GM21447 (cell line): Measurements from ENCODE around the gene CEP350.
"Not testable (repeated sequence)": the region's sequence is repeated elsewhere in the genome, so short reads cannot be mapped to it uniquely, and the experiment has no call there.

Experiments
- ATAC-seq: cut with Tn5 transposase; IDR thresholded peaks from one replicate; pipeline ENCODE4 v1.9.1; 2021; ENCODE audit not compliant: unreplicated experiment

Gene CEP350

DNA sequence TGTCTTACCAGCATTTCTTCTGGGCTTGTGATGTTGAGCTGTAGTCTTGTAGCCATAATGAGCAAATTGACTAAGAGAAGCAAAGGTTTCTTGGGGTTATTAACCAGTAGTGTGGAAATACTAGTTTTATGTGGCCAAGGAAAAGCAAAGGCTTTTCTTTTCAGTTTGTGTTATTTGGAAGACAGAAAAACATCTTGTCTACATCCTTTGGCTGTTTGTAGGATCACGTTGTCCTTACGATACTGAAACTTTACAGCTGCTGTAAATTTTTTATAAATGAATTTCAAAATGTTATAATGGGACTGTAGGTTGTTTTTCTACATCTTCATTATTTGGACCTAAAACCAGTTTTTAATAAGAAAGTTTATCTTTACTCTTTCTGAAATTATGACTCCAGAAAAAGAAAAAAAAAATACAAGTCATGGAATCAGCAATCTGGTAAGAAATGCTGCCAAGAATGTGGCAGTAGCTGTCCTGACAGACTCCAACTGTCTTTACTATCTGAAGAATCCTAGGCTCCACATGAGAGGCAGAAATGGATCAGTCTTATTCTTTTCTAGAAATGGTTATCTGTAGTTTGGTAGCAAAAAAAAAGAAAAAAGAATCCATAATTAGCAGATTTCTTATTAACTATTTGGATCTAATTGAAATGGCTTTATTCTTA is 158.5 kb downstream of the CEP350 start:
- no peak for ATAC-seq

DNA sequence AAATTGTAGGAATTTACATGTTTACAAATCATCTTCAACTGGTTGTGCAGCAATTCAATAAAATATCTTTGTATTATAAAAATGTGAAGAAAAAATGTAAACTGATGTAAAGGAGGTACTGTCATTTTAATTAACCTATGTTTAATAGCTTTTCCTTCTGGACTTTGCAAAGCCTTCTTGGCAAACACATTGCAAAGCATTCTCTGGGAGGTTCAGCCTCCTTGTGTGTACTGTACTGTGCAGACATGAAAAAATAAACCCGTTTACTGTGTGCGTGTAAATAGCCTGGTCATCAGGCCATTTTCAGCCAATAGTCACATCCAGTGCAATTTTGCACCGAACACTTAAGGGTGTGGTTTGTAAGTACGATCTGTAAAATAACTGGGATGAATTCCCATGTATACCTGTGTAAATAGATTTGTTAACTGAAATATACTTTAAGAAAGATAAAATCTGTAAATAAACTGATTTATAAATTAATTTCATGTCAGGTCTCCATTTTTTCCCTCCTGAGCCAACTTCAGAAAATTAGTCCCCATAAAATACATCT is 159.9 kb downstream of the CEP350 start:
- no peak for ATAC-seq

DNA sequence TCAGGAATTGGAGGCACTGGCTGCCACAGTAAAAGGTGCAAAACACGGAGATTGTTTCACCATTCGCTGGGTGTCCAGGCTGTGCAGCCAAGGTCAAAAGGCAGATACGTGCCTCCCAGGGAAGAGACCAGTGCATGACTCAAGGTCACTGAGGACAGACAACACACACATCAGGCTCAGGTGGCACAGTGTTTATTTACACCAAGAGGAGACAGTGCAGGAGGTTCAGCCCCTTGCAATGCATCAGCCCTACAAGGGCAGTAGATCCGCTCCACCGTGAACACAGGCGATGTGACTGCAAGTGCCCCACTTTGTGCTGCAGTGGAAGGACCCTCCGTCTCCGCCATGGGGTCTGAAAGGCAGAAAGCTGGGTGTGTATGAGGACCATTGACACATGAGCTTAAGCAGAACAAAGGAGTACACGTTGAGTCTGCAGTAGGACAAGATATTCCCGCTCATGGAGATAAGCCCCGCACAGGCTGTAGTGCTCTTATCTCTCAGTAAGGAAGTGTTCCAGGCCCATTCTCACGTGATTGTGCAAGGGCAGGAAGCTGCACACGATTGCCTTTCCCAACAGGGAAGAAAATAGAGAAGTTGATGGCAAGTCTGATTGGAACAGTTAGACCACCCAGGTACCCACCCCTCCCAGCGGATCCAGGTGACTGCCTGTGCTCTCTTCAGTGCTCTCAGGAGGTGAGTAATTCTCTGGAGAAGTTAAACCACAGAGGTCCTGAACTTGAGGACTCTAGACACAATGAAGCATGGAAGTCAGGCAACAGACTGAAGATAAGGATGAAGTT is 162.6 kb downstream of the CEP350 start:
- no peak for ATAC-seq

DNA sequence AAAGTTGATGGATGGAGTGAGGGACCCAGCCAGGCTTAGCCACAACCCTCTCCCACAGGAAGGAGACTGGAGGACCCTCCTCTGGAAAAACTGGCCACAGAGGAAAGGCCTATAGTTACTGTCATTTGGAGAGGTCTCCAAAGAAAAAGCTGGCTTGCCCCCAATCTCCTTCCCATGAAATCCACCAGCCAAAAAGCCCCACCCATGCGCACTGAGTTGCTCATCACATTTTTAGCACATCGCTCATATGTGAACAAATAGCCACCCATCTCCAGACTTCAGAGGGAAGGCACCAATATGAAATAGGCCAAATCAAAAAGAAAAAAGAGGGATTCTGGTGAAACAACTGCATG is 163.1 kb downstream of the CEP350 start:
- ATAC-seq = no peak

DNA sequence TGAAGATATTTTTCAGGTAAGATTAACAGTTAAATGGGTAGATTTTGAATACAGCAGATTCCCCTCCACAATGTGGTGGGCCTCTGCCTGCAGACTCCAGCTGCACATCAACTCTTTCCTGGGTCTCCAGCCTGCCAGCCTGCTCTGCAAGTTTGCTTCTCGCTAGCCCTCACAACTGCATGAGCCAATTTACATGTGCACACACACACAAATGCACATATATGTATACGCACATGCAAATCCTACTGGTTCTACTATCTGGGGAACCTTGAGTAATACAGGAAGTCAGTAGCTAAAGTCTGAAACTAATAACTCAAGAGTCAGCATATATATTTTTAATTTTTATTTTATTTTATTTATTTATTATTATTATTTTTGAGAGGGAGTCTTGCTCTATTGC is 165.2 kb downstream of the CEP350 start:
- no peak for ATAC-seq

DNA sequence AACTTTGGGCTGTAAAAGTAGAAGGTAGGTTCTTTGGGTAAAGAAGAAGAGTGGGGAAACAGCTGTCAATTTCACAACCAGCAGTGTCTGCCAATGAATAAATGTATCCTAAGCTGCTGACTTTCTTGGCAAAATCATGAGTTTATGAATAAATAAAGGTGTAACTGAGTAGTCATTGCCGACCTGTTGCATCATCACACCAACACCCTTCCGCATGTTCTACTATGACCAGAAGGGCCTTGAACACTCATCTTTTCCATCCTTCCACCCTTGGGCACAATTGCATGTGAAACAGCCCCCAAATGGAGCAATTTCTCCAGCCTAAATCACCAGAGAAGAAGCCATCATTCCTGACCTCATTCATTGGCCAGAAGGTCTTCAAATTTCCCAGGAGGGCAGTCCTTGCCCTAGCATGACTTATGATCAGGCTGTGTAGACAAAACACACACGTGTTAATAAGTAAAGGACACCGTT is 168.9 kb downstream of the CEP350 start:
- no peak for ATAC-seq

DNA sequence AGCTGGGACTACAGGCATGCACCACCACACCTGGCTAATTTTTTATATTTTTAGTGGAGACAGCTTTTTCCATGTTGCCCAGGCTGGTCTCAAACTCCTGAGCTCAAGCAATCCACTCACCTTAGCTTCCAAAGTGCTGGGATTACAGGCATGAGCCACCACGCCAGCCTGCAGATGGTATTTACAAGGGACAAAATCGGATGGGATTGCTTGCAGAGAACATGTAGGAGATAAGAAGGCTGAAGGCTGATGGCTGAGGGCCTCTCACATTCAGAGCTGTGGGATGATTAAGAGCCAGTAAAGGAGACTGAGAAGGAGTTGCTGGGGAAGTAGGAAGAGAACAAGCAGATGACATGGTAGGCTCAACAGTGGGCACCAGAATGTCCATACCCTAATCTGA is 176.0 kb downstream of the CEP350 start:
- ATAC-seq = no peak

DNA sequence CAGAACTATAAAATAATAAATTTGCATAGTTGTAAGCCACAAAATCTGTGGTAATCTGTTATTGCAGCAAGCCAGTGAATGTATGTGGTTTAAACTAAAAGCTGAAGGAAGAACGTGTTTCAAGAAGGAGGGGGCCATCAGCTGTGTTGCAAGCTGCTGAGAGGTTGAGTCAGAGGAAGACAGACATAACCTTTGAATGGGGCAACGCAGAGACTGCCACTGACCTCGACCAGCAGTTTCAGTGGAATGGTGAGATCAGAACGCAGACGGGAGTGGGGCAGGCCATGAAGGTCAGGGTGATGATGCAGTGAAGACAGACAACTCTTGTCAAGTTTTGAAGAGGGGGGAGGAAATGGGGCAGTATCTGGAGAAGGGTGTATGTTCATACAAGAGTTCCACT is 176.9 kb downstream of the CEP350 start:
- ATAC-seq = no peak

DNA sequence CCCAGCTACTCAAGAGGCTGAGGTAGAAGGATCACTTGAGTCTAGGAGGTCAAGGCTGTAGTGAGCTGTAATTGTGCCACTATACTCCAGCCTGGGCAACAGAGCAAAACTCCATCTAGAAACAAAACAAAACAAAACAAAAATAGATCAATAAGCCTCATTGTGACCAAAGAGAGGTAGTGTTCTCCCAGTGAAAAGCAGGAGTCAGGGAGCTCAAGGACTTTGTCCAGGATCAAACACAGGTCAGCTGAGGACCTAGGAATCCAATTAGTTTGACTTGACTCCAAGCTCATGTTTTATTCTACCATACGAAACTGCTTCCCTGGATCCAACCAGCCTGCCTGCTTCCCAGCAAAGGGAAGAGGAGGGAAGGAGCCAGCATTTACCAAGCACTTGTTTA is 178.6 kb downstream of the CEP350 start:
- ATAC-seq = no peak

DNA sequence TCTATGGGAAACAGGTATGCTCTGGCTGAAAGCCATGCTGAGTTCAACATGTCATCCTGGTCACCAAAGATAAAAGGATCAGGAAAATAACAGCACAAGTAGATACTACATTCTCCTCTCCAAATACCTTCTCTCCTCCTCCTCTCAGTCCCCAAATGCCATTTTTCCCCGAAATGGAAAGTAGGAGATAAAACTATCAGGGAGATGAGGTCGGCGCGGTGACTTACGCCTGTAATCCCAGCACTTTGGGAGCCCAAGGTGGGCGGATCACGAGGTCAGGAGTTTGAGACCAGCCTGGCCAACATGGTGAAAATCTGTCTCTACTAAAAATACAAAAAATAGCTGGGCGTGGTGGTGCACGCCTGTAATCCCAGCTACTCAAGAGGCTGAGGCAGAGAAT is 179.1 kb downstream of the CEP350 start:
- ATAC-seq = not testable (repeated sequence)

DNA sequence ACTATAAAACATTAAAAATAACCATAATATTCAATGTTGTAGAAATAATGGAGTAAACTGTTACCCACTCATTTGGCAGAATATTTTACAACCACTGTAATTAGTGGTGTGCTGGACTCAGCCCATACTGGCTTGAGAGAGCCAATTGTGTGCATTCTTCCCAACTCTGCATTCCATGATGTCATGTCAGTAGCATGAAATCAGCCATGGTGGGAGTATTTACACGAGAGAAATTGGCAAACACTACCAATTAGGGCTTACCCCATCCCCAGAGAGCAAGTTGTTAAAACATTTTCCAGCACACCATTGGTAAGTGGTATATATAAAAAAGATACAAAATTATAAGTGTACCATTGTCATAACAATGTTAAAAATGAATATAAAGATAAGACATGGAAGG is 180.9 kb downstream of the CEP350 start:
- no peak for ATAC-seq

DNA sequence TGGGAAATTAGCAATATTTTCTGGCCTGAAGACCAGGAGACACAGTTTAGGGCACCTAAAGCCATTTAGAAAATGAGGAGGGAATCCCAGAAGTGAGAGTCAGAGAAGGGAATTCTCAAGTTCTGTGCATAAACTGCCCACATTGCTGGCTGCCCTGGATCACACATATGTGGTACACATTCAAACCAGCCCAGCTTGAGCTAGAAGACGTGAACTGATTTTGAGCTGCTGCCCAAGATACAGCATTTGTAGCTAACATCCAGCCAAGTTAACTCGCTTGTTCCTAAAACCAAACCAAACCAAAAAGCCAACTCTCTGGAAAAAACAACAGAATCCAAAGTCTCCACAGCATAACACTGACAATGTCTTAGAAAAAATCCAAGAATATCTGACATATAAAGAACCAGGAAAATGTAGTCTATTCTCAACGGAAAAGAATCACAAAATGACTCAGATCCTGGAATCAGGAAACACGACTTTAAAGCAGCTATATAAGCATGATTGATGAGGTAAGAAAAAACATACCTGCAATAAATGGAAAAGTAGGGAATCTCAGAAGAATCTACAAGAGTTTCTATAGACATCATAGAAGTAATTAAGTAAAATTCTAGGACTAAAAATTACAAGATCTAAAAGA is 181.8 kb downstream of the CEP350 start:
- ATAC-seq = no peak

DNA sequence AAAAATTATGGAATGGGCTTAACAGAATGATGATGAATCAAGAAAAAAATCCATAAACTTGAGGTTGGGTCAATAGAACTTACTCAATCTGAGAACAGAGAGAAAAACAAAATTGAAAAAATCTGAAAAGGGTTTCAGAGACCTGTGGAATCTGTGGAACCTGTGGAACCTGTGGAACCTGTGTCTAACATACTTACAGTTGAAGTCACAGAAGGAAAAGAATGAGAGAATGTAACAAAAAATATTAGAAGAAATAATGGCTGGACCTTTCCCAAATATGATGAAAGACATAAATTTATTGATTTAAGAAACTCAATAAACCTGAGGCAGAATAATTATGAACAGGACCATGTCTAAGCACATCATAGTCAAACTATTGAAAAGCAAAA is 182.4 kb downstream of the CEP350 start:
- ATAC-seq = no peak

DNA sequence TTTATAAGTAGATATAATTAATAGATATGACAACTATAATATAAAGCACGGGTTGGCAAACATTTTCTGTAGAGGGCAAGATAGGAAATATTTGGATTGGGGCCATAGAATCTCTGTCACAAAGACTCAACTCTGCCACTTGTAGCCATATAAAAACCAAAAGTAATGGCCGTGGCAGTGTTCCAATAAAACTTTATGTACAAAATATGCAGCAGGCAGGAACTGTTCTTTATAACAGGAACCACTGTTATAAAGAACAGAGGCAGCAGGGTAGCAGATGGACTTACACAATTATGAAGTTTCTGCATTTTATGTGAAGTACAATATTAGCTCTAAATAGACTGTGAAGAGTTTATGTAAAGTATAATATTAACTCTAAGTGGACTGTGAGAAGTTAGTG is 183.2 kb downstream of the CEP350 start:
- ATAC-seq = no peak

DNA sequence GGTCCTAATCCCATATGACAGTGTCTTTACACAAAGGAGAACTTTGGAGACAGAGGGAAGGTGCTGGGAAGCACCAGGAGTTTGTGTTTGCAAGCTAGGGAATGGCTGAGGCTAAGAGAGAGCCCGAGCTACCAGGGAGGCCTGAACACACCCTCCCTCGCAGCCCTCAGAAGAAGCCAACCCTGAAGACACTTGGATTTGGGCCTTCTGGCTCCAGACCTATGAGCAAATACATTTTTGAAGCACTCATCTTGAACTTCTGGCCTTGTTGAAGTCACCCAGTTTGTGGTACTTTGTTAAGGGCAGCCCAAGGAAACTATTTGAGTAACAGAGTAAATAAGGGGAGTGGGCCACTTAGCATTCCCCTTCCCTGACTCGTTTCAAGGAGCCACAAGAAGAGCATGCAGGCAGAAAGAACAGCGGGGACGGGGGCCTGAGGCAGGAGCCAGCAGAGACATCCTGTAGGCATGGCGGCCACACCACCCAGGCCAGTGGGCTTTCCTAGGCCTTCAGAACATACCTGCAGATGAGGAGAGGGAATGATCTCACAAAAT is 186.8 kb downstream of the CEP350 start:
- no peak for ATAC-seq

DNA sequence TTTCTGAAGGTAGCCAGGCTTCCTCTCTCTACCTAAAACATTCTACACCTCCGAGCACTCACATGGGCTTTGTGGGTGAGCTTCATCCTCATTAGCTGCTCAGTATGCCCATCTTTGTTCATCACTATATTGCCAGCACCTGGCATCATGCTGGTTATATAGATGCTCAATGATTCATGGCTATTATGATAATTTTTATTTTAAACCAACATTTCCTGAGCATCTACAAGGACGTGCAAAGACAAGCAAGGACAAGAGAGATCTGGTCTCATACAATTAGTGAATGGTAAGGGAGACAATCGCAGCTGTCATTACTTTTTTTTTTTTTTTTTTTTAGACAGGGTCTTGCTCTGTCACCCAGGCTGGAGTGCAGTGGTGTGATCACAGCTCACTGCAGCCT is 188.7 kb downstream of the CEP350 start:
- ATAC-seq = no peak

DNA sequence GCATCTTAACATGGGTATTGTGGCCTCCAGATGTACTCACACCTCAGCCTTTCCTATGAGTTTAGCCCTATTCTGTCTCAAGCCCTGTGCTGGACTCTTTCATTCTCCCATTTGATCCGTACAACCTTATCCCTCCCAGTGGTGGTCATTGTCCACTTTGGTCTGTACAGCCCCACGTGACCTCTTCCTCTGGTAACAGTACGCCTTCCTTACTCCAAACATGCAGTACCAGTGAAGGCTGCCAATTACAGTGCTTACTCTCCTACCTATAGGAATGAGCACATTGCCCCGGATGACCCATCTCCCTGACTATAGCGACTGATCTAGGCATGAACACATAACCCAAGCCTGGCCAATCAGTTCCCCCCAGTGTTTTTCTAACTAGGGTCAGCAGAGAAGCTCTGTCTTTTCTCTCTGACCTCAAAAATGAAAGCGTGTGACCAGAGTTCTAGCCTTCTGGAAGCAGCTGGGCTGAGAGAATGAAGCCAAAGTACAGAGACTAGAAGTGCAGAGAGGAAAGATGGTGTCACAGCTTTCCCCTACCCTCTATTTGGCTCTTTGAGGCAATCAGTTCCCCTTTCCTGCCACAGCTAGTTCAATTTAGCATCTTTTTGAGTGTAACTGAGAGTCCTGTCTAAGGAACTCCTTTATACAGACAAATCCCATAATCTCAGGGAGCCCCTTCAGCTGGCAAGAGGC is 190.2 kb downstream of the CEP350 start:
- no peak for ATAC-seq

DNA sequence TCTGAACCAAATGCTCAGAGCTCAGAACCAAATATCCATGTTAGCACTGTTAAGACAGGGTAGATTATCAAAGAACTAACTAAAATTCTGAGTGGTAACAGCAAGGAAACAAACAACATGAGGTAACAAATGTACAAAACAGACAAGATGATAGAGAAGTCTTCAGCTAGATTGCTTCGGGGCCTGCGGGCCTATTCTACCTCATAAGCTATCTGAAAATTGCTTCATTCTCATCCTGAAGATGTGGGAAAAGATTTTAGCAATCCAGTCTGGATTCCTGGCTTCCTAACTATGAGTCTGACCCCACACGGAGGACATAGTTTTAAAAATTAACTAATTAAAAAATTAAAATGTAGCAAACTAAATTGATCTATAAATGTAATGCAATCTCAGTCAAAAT is 190.8 kb downstream of the CEP350 start:
- ATAC-seq = no peak

DNA sequence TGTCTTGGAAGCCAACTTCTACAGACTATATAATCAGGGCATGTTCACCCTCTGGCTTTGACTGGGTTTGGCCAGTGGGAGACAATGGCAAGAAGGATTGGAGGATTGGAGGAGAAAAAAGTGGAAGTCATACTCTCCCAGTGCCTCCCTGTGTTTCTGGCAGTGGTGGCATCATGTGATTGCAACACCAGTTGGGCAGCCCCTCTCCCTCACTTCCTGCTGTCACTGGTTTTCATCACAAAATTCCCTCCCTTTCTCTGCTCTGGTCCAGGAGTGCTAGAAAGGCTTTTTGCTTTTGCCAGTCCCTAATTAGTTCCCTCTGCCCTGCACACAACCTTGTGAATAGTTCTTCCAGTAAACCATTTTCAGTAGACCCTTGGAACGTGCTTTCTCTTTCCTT is 196.4 kb downstream of the CEP350 start:
- no peak for ATAC-seq

DNA sequence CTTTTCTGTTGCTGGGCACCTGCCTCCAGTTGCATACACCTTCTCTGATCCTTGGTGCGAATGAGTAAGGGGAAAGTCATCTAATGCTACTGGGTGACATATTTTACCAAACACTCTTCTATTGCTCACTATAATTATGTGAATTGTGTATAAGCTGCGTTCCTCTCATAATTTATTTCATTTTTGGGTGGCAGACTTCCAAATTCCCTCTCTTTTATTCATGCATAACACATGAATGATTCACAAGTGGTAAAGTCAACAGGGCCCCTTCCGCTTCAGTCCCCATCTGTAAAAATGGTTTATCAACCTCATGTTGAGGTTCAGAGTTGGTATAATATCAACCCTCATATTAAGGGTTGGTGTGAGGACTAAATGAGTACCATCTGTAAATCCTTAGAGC is 196.9 kb downstream of the CEP350 start:
- no peak for ATAC-seq

DNA sequence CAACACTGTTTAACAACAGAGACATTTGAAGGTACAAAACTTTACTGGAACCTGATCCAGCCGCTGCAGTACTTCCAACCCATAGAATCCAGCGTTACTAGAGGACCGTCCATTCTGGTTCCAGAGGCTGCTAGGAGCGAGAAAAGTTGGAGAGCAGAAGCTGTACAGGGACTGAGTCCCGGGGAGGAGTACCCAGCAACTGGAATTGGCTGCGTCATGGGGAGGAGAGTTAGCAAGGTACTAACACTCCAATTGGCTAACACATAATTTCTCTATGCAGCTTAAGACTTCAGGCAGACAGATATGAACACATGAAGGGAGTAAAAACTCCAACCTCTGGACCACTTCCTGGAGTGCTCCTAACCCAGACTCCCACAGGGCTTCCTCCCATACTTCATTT is 198.0 kb downstream of the CEP350 start:
- ATAC-seq = no peak
